ENCODE results near the gene ST3GAL4. TPM values are rescaled to one million over a fixed set of nuclear protein-coding genes. Genes with fewer than 3 reads are reported as not detected.
"Not testable (repeated sequence)": the region's sequence is repeated elsewhere in the genome, so short reads cannot be mapped to it uniquely, and the experiment has no call there.

The ST3GAL4 gene
- total and polyA plus RNA-seq, 2 donors (not counting 1 experiment from before 2014, with no cell fraction given) = 1.1 to 1.9 TPM

DNA sequence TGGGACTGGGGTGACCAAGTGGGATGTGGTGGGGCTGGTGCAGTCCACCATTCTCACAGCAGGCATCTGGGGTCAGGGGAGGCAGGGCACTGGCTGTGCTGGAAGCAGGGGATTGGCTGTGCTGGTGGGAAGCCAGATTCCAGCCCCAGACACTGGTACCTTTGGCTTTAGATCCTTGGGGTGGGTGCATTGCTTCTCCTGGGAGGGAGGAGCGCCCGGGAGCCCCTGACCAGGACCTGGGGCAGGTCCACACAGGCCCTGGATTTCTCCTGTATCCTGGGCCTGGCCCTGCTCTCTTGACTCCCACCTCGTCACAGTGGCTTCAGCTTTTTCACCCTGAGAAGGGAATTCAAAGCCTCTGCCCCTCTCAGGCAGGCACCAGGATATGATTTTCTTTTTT is 38.5 kb downstream of the ST3GAL4 start:
- DNase-seq (no peak), ATAC-seq (ENCODE audit: low read depth) (no peak)
- Histone ChIP-seq H3K36me3 (replicated peaks in 1 of 2; ENCODE audit: control extremely low read depth in 1 of 2, control insufficient read depth in 1 of 2, extremely low read depth in 1 of 2, insufficient read depth in 2 of 2, low read length in 1 of 2) (no peaks in the 10 kb centered on the region), H3K79me2 (ENCODE audit: control insufficient read depth, insufficient read depth, low read length) (no peaks in the 10 kb centered on the region), H3K9me3 (ENCODE audit: control extremely low read depth in 1 of 3, control insufficient read depth in 2 of 3, insufficient read depth in 1 of 3, low read length in 2 of 3) (peaks cover 0 to 2% (median 0%) of the 10 kb centered on the region in 3 donors), H4K20me1 (ENCODE audit: control insufficient read depth, insufficient read depth, low read length, poor library complexity, severe bottlenecking) (no peaks in the 10 kb centered on the region), H3K4me2 (replicated peaks; ENCODE audit: low read depth, low read length, poor library complexity, severe bottlenecking) (no peak overlapping the region), H3K27ac (ENCODE audit: low read length in 2 of 2) (no peak overlapping the region), H3K9ac (ENCODE audit: low read length) (no peak overlapping the region), H3K4me1 (ENCODE audit: control insufficient read depth in 2 of 2, insufficient read depth in 2 of 2, low read length in 2 of 2) (peaks cover 4 to 8% of the 10 kb centered on the region in 2 donors), H2AFZ (ENCODE audit: insufficient read depth, low read depth, low read length, poor library complexity, severe bottlenecking) (no peak overlapping the region), H3K27me3 (replicated peaks in 1 of 4; ENCODE audit: control extremely low read depth in 1 of 4, control insufficient read depth in 3 of 4, insufficient read depth in 4 of 4, low read length in 3 of 4) (peaks cover 0 to 9% (median 0%) of the 10 kb centered on the region in 4 experiments), H3K4me3 (ENCODE audit: control extremely low read depth in 1 of 5, extremely low read depth in 1 of 5, insufficient read depth in 1 of 5, low read depth in 2 of 5, low read length in 4 of 5) (no peak overlapping the region)
- H3K4me1 Mint-ChIP-seq = peaks cover 8% of the 10 kb centered on the region
- H3K27me3 Mint-ChIP-seq = peaks cover 11% of the 10 kb centered on the region
- H3K4me3 Mint-ChIP-seq = no peak overlapping the region
- H3K9me3 Mint-ChIP-seq (ENCODE audit: insufficient read depth) = no peaks in the 10 kb centered on the region
- ChIA-PET POLR2A (no interaction called here), CTCF (no interaction called here)
- 100% methylated on average over 3 of the region's 3 CpGs for WGBS (ENCODE audit: insufficient coverage)
- TF ChIP-seq, protein P1, sequence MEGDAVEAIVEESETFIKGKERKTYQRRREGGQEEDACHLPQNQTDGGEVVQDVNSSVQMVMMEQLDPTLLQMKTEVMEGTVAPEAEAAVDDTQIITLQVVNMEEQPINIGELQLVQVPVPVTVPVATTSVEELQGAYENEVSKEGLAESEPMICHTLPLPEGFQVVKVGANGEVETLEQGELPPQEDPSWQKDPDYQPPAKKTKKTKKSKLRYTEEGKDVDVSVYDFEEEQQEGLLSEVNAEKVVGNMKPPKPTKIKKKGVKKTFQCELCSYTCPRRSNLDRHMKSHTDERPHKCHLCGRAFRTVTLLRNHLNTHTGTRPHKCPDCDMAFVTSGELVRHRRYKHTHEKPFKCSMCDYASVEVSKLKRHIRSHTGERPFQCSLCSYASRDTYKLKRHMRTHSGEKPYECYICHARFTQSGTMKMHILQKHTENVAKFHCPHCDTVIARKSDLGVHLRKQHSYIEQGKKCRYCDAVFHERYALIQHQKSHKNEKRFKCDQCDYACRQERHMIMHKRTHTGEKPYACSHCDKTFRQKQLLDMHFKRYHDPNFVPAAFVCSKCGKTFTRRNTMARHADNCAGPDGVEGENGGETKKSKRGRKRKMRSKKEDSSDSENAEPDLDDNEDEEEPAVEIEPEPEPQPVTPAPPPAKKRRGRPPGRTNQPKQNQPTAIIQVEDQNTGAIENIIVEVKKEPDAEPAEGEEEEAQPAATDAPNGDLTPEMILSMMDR (IDR thresholded peaks at IDR 0.05) = no peak
- TF ChIP-seq EZH2 (IDR thresholded peaks at IDR 0.05; ENCODE audit: borderline replicate concordance, insufficient read depth, low read depth, low read length, poor library complexity, severe bottlenecking) = no peak
- intact Hi-C loops (cut with micrococcal nuclease) = no loop called here
- no peak overlapping the region for H3K27ac Mint-ChIP-seq

DNA sequence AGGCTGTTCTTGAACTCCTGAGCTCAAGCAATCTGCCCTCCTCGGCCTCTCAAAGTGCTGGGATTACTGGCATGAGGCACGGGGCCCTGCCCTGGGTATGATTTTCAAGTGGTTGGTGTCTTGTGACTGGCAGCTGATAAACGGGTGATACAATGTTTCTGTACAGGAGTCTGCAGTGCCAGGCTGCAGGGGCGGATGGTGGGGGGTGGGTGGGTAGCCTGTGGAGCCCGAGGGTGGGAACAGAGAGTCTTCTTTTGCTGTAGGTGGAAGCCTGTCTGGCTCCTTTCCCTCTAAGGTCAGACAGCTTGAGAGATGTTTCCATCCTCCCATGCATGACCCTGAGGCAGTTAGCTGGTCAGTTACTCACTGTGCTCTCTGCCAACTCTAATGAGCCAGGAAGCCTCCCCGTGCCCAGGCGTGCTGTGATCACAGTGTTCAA is 39.2 kb downstream of the ST3GAL4 start:
- CTCF ChIA-PET; H3K79me2 ChIP-seq (ENCODE audit: control insufficient read depth, insufficient read depth, low read length); H4K20me1 ChIP-seq (ENCODE audit: control insufficient read depth, insufficient read depth, low read length, poor library complexity, severe bottlenecking); H3K4me3 ChIP-seq (ENCODE audit: control extremely low read depth in 1 of 5, extremely low read depth in 1 of 5, insufficient read depth in 1 of 5, low read depth in 2 of 5, low read length in 4 of 5); H3K27ac Mint-ChIP-seq; POLR2A ChIA-PET; intact Hi-C loops (cut with micrococcal nuclease); H2AFZ ChIP-seq (ENCODE audit: insufficient read depth, low read depth, low read length, poor library complexity, severe bottlenecking); DNase-seq; H3K9me3 Mint-ChIP-seq (ENCODE audit: insufficient read depth); ATAC-seq (ENCODE audit: low read depth); H3K9ac ChIP-seq (ENCODE audit: low read length); H3K4me3 Mint-ChIP-seq; H3K9me3 ChIP-seq (ENCODE audit: control extremely low read depth in 1 of 3, control insufficient read depth in 2 of 3, insufficient read depth in 1 of 3, low read length in 2 of 3); H3K36me3 ChIP-seq (replicated peaks in 1 of 2; ENCODE audit: control extremely low read depth in 1 of 2, control insufficient read depth in 1 of 2, extremely low read depth in 1 of 2, insufficient read depth in 2 of 2, low read length in 1 of 2); H3K27me3 ChIP-seq (replicated peaks in 1 of 4; ENCODE audit: control extremely low read depth in 1 of 4, control insufficient read depth in 3 of 4, insufficient read depth in 4 of 4, low read length in 3 of 4); H3K27ac ChIP-seq (ENCODE audit: low read length in 2 of 2); H3K4me1 ChIP-seq (ENCODE audit: control insufficient read depth in 2 of 2, insufficient read depth in 2 of 2, low read length in 2 of 2); H3K4me2 ChIP-seq (replicated peaks; ENCODE audit: low read depth, low read length, poor library complexity, severe bottlenecking); H3K4me1 Mint-ChIP-seq: not testable (repeated sequence)
- H3K27me3 Mint-ChIP-seq = peaks cover 11% of the 10 kb centered on the region
- 88% methylated on average over 1 of the region's 7 CpGs for WGBS (ENCODE audit: insufficient coverage)

DNA sequence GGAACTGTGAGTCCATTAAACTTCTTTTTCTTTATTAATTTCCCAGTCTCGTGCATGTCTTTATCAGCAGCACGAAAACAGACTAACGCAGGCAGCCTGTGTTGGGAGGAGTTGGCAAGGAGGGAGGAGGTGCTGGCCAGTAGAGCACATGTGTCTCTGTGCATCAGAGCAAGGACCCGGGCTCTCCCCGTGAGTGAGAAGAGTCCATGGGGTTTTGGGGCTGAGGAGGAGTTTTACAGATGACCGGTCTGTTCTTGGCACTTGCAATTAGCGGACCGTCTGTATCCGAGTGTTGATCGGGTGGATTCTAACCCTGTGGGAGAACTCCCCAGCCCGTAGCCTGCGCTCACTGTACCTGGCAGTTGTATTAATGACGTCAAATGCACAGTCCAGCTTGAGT is 40.3 kb downstream of the ST3GAL4 start:
- H3K27ac Mint-ChIP-seq; DNase-seq; H3K27ac ChIP-seq (ENCODE audit: low read length in 2 of 2); H3K9ac ChIP-seq (ENCODE audit: low read length); H4K20me1 ChIP-seq (ENCODE audit: control insufficient read depth, insufficient read depth, low read length, poor library complexity, severe bottlenecking); intact Hi-C loops (cut with micrococcal nuclease); ATAC-seq (ENCODE audit: low read depth); H3K4me1 ChIP-seq (ENCODE audit: control insufficient read depth in 2 of 2, insufficient read depth in 2 of 2, low read length in 2 of 2); CTCF ChIA-PET; H3K36me3 ChIP-seq (replicated peaks in 1 of 2; ENCODE audit: control extremely low read depth in 1 of 2, control insufficient read depth in 1 of 2, extremely low read depth in 1 of 2, insufficient read depth in 2 of 2, low read length in 1 of 2); H3K79me2 ChIP-seq (ENCODE audit: control insufficient read depth, insufficient read depth, low read length); H3K9me3 ChIP-seq (ENCODE audit: control extremely low read depth in 1 of 3, control insufficient read depth in 2 of 3, insufficient read depth in 1 of 3, low read length in 2 of 3); H3K4me2 ChIP-seq (replicated peaks; ENCODE audit: low read depth, low read length, poor library complexity, severe bottlenecking); H2AFZ ChIP-seq (ENCODE audit: insufficient read depth, low read depth, low read length, poor library complexity, severe bottlenecking); H3K4me3 Mint-ChIP-seq; H3K9me3 Mint-ChIP-seq (ENCODE audit: insufficient read depth); H3K4me1 Mint-ChIP-seq; H3K4me3 ChIP-seq (ENCODE audit: control extremely low read depth in 1 of 5, extremely low read depth in 1 of 5, insufficient read depth in 1 of 5, low read depth in 2 of 5, low read length in 4 of 5); H3K27me3 ChIP-seq (replicated peaks in 1 of 4; ENCODE audit: control extremely low read depth in 1 of 4, control insufficient read depth in 3 of 4, insufficient read depth in 4 of 4, low read length in 3 of 4); POLR2A ChIA-PET: not testable (repeated sequence)
- no CpG with 5 or more reads among the region's 13 CpGs for WGBS (ENCODE audit: insufficient coverage)
- H3K27me3 Mint-ChIP-seq = peaks cover 13% of the 10 kb centered on the region
